GM19324 (cell line): ENCODE results near the gene PSMA5.
A peak's percentile ranks its signal among the peaks of the same experiment; 100 is the strongest.
"Not testable (repeated sequence)": the region's sequence is repeated elsewhere in the genome, so short reads cannot be mapped to it uniquely, and the experiment has no call there.

ENCODE experiments used
- ATAC-seq: cut with Tn5 transposase; IDR thresholded peaks from one replicate; pipeline ENCODE4 v1.9.1; 2021; ENCODE audit warnings: mild to moderate bottlenecking, moderate library complexity; ENCODE audit not compliant: unreplicated experiment, low FRiP score

The PSMA5 gene

DNA sequence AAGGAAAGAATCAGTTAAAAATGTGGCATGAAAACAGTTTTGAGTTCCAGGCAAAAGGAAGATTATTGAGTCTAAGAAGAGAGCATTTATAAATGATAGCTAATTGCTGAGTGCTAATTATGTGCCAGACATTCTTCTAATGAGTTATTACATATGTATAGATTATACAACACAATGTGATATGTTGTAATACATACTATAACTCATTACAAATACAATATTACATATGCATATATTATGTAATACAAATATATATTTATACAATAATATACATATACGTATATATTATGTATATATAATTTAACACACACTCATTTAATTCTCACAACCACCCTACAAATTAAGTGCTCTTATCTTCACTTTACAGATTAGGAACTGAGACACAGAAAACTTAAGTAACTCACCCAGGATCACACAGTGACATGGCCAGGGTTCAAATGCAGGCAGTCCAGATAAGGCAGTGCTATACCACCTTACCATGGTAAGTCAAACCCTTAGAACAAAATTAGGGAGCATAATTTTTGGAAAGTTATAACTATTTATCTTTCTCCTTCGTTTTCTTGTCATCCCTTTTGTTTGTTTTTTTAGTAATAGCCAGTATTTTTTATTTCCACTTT lies 32.5 kb downstream of the PSMA5 start:
- no peak for ATAC-seq

DNA sequence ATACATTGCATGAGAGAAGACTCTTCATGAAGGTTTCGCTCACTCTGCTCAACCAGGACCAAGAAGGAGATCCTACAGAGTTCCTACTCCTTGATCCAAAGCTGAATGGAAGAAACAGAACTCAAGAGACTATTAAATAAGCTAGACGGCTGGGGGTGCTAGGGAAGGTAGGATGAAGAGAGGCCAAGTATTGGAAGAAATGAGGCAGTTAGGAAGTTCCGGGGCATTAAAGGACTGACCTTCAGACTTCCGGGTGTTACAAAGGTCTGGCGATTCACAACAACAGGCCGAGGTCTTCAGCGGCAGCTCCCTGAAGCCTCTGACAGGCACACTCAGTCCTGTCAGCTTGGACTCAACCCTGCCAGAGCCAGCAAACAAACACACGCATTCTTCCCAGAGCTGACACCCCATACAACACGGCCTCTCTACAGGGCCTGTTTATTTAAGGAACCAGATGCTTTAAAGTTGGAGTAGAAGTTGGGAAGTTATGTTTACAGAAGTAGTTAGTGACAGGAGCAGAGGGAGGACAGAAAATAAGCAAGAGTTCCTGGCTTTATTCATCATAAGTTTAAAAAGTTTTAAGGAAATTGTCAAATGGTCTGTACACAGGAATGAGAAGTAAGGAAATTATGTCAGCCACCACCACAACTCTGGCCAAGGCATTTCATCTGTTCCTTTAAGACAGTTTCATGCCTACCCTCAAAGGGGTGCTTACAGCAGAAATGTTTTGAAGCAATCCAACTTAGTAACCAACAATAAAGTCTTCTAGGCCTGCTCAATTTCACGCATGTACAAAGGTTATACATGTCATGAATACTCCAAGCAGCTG lies 33.2 kb downstream of the PSMA5 start:
- ATAC-seq = no peak

DNA sequence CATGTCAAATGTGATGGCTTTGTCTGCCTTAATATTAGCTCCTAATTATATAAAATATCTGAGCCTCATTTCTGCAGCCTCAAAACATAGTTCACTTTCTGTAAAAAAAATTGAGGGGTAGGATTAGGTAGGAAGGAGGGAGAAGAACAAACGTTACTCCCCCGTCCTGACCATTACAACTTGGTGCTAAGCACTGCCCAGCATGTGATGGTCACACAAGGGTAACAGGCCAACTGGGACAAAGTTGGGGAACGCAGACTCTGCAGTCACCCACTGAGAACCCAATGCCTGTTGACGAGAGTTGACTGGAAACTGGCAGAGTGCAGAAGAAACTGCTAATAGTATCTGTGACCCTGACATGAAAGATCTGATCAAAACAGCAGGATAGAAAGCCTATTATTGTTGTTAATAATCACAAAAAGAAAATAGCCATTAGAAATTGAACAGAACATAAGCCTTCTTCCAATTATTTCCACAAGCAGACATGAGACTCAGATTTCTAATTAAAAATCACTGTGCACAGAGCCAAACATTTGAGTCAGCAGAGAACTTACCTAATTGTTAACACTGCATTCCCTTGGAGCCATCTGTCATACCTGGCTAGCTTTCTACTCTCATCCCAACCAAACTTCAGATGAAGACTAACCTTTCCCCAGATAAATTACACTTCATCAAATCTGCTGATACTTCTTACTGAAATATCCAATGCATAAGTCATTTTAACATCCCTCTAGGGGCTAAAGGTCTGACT lies 34.0 kb downstream of the PSMA5 start:
- ATAC-seq = peak; percentile 12

DNA sequence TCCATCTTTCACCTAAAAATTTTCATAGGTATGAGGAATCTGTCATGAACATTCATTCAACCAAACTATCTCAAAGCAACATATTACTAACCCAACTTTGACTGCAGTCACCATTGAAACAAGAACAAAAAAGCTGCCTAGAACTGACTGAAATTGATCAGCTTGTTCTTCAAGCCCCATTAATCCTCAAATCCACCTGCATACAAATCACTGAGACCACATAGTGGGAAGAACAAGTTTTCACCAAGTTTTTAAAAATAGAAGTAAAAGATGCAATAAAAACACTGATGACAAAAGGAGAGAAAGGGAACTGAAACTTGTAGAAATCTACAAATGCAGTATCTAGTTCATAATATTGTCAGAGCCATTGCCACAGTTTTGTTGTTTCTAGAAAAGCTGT lies 34.6 kb downstream of the PSMA5 start:
- peak; percentile 59 for ATAC-seq

DNA sequence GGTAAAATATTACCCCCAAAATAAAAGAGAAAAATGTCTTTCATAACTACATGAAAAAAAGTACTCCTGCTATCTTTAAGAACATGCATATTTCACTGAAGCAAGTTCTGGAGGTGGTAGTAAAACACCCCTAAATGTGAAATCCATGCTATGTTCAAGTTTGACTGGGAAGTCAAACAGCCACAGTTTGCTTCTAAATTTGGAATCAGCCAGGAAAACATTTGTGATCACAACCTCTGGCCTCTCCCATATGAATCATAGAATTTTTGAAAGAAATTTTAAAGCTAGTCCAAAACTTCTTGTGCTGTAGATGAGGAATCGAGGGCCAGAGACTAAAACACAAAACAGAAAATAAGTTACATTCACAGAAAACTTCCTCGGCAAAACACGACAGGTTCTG lies 35.1 kb downstream of the PSMA5 start:
- ATAC-seq = no peak

DNA sequence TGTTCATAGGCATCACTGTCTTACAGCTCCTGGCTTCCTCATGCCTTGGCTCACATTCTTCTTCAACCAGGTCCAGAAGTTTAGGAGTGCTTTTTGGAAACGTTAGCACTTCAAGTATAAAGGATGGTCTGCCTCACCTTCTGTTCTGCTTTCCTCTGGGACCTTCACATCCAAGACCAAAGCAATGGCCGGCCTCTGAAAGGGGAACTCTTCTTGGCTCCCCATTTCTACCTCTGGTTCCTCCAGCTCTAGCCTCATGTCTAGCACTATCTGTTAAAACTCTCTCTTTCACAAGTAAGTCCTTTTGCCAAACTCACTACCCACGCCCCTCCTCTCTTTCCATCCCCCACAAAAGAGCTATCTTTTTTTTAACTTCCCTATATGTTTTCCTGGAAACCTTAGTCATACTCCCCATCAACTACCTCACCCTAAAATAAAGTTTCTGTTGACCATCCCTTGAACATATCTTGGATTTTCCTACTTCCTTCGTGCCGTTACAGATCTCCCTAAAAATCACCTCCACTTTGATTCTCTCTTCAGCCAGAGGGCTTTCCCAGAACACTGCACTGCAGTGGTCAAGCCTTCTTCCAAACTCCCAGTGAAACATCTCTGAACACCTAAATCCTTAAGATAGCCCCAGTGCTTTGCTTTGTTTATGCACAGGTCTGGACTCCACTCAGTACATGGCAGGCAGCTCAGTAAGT lies 36.5 kb downstream of the PSMA5 start:
- no peak for ATAC-seq

DNA sequence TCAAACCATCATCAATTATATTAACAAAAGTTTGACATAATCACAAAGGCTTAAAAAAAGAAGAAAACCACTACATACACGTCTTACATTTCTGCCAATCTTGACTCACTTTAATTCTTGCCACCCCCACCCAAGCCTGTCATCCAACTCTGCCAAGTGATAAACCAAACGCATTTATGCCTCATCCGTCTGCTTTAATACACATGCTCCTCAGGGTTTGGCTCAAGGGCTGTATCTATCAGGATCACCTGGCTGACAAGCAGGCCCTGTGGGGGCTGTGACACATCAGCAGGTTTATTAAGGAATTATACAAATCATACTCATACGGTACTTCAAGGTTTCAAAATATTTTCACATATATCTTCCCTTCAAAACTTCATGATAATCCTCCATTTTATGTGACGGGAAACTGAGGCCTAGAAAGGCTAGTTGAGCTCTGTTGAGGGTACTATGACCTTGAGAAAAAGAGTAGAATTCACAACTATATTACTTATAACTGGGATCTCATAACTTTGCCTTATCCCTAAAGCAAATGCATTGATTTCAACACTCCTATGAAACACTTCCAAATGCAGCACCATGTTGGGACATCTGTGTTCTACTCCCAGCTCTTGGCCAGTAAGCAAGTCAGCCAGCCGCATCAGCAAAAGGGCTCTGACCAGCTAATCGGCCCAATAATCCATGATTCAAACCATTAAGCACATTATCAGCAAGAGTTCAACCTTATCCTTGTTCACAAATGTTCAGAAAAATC lies 37.2 kb downstream of the PSMA5 start:
- ATAC-seq = no peak

DNA sequence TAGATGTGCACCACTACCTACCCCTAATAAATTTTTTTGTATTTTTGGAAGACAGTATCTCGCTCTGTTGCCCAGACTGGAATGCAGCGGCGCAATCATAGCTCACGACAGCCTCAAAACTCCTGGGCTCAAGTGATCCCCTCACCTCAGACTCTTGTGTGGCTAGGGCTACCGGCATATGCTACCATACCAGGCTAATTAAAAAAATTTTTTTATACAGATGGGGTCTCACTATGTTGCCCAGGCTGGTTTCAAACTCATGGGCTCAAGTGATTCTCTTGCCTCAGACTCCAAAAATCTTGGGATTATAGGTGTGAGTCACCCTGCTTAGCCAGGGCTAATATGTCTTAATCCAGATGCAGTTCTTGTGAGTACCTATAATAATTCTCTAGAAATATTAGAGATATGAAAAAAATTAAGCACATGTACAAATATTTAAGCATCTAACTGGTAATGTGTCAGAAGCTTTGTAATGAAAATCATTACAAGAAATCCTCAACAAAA lies 38.0 kb downstream of the PSMA5 start:
- no peak for ATAC-seq

DNA sequence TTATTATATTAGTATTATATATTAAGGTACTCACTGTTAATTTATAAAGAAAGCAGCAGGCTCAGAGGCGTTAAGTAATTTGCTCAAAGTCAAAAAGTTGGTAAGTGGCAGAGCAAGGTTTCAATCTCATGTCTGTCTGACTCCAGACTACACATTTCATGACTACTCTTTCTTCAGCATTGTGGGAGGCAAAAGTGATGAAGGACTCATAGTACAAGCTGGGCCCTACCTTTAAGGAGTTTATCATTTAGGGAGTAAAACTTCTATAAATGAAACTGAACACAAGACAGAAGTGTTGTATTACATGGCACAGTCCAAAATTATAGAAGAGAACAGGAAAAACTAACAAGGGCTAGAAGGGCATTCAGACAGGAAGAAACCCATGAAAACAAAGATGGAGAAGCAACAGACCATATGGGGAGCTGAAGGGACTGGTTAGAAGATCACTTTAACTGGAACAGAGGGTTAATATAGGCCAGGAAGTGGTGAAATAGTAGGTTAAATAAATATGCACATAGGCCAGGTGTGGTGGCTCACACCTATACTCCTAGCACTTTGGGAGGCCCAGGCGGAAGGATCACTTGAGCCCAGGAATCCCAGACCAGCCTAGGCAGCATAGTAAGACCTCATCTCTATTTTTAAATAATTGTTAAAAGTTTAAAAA lies 40.1 kb downstream of the PSMA5 start:
- ATAC-seq = no peak

- no peak for ATAC-seq
Observed at GRCh38 chr1:109385417-109385816, 40.8 kb downstream of the PSMA5 start.

DNA sequence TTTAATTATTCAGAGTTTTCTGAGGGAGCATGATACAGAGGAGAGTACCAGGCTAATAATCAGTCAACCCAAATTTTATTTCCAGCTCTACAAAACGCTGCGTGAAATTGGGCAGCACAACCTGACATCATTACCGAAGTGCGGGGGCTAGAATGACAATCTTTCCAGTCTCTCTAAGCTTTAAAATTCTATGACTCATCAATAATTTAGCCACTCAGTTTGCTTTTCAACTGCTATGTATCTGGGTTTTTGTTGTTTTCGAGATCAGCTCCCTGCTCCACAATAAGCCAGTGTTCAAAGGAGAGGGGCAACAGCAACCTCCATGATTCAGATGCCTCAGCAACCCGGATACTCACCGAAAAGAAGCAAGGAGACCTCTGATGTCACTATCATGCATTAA lies 42.4 kb downstream of the PSMA5 start:
- ATAC-seq = no peak

GRCh38 chr1:109383087-109383779 lies 43.0 kb downstream of the PSMA5 start:
- ATAC-seq = no peak

GRCh38 chr1:109381573-109381972 lies 44.7 kb downstream of the PSMA5 start:
- no peak for ATAC-seq

DNA sequence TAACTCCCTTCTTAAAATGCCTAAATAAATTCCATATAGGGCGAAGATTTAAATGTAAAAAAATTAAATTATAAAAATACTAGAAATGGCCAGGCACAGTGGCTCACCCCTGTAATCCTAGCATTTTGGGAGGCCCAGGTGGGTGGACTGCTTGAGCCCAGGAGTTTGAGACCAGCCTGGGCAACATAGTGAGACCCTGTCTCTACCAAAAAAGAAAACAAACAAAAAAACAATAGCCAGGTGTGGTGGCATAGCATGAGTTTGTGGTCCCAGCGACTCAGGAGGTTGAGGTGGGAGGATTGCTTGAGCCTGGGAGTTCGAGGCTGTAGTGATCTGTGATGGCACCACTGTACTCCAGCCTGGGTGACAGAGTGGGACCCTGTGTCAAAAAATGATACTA lies 46.3 kb downstream of the PSMA5 start:
- no peak for ATAC-seq

DNA sequence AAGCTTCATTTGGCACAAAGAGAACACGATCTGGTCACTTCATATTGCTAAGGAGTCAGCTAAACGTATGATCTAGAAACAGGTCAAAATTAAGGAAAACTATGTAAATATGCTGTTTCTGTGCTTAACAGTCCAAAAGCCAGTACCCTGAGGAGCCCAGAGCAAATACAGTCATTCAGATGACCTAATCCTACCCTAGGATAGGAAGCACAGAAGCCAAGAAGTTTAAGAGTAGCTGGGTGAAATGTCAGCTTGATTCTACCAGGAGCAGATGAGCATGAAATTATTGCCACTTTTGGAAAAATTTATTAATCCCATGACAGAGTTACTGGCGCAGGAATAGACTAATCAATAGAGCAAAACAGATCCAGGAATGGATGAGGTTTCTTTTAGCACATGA lies 46.8 kb downstream of the PSMA5 start:
- no peak for ATAC-seq

- no peak for ATAC-seq
Observed at GRCh38 chr1:109377698-109378097, 48.5 kb downstream of the PSMA5 start.

DNA sequence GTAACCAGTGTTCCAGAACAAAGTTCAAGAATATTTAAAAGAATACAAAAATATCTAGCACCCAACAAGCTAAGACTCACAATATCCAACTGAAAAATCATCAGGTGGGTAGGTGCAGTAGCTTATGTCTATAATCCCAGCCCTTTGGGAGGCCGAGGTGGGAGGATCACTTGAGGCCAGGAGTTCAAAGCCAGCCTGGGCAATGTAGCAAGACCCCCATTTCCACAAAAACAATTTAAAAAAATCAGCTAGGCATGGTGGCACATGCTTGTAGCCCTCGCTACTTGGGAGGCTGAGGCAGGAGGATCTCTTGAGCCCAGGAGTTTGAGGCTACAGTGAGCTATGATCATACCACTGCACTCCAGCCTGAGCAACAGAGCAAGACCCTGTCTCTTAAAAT lies 52.6 kb downstream of the PSMA5 start:
- ATAC-seq = not testable (repeated sequence)

DNA sequence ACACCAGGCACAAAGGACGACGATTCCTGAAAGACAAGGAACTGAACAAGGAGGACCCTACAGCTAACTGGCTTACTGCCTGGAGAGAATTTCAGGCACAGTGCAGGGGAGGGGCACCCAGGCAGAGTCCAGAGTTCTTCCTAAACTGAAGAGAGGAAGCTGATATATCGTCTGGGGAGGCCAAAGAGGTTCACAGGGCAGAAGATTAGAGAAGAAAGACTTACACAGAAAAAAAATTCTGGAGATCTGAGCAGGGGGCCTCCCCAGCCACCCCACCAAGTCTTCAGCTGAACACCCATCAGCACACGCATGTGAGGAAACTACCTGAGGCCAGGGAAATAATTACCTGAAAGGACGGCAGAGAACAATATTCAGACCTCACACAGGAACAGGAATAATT lies 53.1 kb downstream of the PSMA5 start:
- ATAC-seq = no peak

DNA sequence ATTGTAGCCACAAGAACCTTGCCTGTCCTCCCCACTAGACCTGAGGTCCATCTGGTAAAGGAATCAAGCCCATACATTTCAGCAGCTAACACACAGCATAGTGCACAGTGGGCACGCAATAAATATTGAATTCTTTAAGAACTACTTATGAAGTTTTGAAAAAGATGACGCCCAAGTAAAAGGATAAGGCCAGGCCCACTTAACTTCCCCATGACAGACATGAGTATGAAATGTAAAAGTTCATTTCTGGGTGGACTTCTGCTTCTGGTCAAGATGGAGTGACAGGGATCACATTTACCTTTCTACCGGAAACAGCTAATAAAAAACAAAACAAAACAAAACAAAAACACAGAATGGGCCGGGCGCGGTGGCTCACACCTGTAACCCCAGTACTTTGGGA lies 54.0 kb downstream of the PSMA5 start:
- ATAC-seq = no peak
